GM15510 (cell line): ENCODE results near the gene TRIM50.
"Not testable (repeated sequence)": the region's sequence is repeated elsewhere in the genome, so short reads cannot be mapped to it uniquely, and the experiment has no call there.

Experiments
- POLR2A ChIP-seq: IDR thresholded peaks from 3 replicates; pipeline ENCODE4 v1.6.1; 2011; ENCODE audit warnings: borderline replicate concordance; ENCODE audit not compliant: insufficient read length; ENCODE audit errors: extremely low read depth

The TRIM50 gene

DNA sequence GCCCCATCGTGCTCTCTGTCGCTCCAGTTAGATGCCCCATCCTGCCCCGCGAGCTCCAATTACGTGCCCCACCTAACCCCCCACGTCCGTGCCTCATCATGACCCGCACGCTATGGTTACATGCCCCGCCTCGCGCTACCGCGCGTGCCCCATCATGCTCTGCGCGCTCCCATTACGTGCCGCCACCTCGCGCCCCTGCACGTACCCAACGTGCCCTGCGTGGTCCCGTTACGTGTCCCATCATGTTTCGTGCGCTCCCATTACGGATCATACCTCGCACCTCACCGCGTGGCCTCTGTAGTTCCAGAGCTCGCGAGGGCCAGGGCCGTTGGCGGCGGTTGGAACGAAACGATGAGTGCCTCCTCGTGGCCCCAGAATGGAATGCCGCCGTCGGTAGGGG, at the start of gene TRIM50, which contains the start of gene FKBP6:
Gene TRIM50, minus strand, starts transcription at position 161 of the 400 bp plus-strand sequence. CDS start 3,295 bp downstream, outside the sequence.
Gene FKBP6, plus strand, starts transcription at position 240 of the 400 bp plus-strand sequence. CDS start 268 bp downstream, outside the sequence.
- not testable (repeated sequence) for TF ChIP-seq POLR2A

DNA sequence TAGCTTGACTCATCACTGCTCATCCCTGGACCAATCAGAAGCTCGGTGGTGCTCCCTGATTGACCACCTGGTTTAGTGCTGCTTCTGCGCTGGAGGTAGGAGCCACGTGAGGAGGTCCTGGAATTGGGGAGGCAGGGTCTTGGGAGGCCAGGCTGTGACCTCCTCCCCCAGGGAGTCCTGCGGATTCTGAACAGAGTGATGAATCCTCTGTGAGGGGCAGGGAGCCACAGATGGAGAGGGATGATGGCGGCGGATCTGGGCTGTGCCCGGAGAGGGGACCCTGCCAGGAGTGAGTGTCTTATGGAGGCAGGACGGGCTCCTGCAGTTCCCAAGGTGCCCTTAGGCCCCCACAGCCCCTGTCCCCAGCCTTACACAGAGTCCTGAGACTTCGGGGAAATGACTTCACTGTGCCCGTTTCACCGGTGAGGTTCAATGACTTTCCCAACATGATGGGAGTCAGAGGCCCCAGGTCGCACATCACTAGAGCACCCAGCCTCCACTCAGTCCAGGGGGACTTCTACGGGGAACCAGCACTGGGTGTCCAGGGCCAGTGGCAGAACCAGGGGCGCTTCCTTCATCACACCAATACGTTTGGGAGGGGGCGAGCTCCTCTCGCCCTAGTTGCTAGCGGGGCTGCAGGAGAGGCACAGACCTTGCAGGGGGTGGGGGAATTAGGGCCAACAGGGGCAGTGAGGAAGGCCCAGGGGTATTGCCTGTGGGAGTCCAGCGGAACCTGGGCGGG, 49.0 kb upstream of the TRIM50 start:
- TF ChIP-seq POLR2A = no peak

DNA sequence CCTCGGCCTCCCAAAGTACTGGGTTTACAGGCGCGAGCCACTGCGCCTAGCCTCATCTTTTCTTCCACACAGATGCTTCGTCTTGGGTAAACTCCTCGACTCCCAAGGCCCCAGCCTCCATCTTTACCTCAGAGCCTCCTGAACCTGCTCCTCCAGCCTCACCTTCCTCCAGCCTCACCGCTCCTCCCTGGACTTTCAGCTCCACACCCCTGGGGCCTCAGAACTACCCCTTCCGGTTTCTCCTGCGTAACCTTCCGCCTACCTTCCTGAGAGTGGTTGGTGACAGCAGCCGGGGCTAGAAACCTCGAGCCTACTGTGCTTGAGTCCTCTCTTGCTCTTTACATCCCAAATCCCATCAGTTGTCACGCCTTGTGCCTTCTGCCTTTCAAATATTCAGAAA, 45.9 kb upstream of the TRIM50 start:
- no peak for TF ChIP-seq POLR2A

DNA sequence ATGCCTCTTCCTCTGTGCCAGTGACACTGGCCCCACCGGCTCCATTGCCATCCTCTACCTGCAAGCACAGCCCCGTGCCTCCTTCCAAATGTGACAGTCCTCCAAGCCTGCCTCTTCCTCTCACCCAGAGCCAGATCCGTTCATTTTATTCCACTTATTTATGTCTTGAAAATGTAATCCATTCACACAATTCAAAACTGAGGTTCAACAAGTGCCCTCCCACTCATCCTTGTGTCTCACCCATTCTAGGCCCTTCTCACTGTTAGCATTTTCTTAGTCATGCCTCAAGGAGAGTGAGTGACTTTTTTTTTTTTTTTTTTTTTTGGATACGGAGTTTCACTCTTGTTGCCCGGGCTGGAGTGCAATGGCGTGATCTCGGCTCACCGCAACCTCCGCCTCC, 41.7 kb upstream of the TRIM50 start:
- no peak for TF ChIP-seq POLR2A

DNA sequence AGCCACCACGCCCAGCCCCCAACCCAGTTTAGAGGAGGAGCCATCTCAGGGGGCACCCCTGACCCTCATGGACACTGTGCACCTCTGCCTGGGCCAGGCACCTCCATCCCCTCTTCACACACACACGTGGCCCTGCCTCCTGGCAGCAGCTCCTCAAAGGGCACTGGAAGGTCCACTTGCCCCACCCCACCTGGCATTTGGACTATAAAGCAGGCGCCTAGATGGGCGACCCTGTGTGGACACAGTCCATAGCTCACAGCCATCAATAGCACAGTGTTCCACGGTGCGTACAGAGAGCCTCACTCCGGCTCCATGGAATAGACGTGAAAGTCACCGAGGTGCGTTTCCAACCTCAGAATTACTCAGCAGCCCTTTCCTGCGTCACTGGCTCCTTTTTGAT, 41.1 kb upstream of the TRIM50 start:
- no peak for TF ChIP-seq POLR2A

DNA sequence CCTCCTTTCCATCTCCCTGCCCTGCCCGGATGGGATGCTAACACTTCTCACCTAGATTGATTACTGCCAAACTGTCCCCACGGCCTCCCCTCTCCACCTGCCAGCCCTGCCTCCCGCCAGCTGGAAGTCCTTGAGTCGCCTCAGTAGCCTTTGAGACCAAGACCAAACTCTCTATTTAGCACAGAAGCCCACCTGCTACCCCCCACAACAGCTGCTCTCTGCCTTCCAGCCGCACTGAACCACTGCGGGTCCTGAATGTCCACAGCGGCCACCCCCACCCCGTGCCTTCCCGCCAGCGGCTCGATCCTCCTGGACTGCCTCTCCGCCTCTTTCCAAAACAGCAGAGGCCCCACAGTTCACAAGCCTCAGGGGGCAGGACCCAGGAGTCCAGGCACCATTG, 39.1 kb upstream of the TRIM50 start:
- TF ChIP-seq POLR2A = no peak

DNA sequence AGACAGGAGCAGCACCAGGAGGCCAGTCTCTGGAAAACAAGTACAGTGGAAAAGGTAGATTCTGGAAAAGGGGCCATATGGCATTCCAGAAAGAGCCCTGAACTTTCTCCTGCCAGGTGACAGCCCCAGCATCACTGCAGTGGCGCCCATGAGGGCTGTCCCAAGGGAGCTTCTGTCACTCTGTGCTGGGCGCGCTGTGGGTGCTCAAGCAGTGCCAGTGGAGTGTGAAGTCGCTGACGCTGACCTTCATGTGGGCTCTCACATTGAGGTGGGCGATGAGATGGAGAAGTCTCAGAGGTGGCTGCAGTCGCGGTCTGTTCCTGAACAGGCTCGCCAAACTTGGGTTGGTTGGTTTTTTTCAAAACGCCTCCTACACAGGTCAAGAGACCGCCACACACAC, 38.2 kb upstream of the TRIM50 start:
- no peak for TF ChIP-seq POLR2A

DNA sequence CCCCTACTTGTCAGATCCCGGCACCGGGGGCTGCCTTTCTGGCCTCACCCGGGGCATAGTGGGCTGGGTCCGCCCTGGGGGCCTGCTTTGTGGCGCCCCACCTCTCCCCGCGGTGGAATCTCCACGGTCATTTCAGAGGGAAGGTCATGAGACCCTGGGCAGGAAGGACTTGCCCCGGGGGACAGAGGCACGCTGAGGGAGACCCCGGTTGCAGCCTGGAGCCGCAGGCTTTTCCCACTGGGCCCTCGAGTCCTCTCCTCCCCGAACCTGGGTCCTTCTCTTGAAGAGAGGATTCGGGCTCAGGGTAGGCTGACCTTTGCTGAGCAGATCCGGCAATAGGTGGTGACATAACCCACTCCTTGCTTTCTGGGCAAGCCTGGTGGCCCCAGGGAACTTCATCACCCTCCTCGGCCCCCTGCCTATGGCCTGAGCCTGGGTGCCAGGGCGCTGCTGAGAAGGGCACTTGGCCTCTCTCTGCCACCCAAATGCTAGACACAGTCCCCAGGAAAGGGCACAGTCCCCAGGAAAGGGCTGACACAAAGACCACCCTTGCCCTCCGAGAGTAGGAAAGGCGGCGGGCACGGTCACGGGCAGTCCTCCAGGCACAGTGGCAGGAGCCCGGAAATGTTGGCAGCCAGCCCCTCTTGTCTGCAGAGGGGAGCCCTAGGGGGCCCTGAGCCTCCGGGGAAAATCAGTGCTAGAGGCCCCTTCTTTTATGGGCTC, 36.3 kb upstream of the TRIM50 start:
- no peak for TF ChIP-seq POLR2A

DNA sequence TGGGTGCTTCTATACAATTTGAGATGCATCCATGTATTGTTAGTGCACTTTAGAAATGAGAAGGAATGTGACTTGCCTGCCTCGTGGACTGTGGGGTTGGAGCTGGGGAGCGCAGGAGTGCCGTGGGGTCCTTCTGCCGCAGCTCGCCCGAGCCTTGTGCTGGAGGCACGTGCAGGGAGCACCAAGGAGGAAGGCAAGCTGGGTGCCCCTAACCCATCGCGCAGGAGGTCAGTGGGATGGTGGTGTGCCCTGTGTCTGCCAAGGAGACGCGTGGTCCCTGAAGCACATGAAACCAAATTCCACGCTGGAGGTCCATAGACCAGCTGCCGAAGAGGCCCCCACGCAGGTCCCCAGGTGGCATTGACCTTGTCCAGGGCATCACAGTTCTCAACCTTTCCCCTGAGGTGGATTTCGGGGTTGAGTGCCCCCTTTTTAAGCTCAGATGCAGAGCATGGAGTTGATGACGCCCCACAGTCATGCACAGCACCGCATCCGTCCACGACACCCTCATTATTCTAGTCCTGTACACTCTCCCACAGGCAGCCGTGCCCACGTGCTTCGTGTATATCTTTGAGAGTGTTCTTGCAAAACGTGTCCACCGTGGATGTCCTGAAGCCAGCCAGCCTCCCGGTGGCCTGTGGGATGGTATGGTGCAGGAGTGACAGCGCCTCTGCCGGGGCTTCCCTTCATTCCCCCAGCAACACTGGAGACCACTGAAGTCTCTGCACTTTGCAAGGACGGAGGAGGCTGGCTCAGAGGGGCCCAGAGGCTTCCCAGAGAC, 35.5 kb upstream of the TRIM50 start:
- no peak for TF ChIP-seq POLR2A

DNA sequence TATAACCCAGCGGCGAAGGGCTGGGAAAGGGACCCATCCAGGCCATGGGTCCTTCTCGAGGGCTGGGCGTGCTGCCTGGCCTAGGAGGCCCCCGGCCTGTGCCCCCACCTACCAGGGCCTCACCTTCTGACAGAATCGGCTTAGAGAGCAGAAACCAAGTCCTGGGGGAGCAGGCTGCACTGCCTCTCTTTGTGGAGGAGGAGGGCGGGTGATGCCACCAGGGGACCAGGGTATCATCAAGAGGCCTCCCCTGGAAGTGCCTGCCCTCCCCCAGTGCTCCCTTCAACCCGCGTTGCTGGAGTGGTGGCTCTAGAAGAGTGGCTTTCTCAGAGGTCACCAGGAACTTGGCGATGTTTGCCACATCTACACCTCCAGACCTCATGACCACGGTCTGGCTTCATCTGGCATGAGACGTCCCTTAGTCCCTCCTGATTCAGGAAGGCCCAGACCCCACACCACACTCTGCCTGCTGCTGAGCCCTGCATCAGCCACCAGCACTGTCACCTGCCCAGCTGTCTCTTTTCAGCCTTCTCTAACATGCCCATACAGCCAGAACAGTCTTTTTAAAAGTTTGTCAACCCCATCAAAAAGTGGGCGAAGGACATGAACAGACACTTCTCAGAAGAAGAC, 32.0 kb upstream of the TRIM50 start:
- TF ChIP-seq POLR2A = no peak

DNA sequence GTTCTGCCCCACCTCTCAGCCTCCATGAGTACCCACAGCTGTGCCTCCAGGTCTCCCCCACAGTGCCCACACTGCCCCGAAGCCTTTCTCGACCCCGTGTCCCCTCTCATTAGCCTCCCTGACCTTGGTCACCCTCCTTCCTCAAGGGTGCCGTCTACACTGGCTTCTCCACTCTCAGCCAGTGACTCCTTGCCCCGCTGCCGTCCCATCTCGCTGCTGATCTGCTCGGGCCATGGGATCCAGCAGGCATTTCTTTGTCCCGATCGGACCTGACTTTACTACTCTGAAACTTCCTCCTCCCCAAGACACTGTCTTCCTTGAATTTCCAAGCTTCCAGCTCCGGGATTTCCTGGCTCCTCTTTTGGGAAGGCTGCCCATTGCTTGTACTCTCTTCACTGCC, 31.4 kb upstream of the TRIM50 start:
- no peak for TF ChIP-seq POLR2A

DNA sequence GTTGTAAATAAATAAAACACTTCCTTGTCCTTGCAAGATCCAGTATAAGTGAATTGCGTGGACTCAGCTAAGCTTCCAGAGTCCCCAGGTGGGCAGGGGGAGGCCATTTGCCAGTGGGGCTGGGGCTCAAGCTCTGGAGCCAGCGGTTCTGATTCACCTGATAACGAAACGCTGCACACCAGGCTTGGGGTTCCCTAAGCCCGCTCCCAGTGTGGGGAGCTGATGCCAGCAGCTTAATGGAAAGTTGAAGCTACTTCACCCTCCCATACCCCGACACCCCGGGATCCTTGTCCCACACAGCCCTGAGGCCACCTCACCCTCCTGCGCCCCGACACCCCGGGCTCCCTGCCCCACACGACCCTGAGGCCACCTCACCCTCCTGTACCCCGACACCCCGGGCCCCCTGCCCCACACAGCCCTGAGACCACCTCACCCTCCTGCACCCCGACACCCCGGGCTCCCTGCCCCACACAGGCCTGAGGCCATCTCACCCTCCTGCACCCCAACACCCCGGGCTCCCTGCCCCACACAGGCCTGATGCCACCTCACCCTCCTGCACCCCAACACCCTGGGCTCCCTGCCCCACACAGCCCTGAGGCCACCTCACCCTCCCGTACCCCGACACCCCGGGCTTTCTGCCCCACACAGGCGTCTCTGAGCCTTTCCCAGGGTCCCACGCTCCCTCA, 30.9 kb upstream of the TRIM50 start:
- TF ChIP-seq POLR2A = no peak

DNA sequence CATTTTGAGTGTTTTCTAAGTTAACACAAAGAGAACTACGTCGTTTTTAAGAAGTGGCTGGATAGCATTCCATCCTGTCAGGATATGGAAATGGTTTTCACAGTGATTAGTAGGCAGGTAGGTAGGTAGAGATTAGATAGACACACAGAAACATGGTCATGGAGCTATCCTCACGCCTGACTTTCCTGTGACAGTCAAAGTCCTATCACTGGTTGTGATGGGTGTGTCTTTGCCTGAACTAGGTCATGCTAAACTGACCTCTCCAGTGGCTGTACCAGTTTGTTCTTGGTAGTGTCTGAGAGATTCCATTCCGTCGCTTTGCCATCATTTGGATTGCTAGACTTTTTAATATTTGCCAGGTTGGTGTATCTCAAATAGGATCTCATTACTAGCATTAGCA, 28.3 kb upstream of the TRIM50 start:
- no peak for TF ChIP-seq POLR2A

DNA sequence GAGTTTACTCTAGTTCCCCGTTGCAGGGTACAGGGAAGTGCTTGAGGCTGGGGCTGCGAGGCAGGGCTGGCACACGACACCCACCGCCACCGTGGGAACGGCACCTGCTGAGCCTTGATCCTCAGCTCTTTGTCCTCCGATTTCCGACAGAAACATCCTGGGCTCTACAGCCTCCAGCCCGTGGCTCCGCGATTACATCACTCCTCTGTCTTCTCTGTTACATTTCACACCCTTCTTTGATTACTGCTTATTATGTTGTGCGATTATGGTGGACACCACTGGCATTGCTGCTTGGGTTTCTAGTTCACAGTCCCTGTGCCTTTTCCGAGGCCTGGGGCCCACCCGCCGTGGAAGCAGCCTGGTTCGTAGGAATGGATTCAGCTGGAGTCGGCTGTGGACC, 26.9 kb upstream of the TRIM50 start:
- TF ChIP-seq POLR2A = no peak
